ENCODE results near the gene TTLL12.
A peak's percentile ranks its signal among the peaks of the same experiment; 100 is the strongest.

- TF ChIP-seq CTCF (IDR thresholded peaks at IDR 0.05; ENCODE audit: low read length), result peak; percentile 45
- TF ChIP-seq EZH2 (IDR thresholded peaks at IDR 0.05; ENCODE audit: borderline replicate concordance, low read length), result no peak
These were observed 501 bp upstream of the TTLL12 start for GRCh38 chr22:43187171-43188099.

All from OCI-LY1 (cell line).